Progenitor cell of endocrine pancreas (in vitro differentiated cells): ENCODE data around the gene RCL1. TPM values are rescaled to one million over a fixed set of nuclear protein-coding genes. Genes with fewer than 3 reads are reported as not detected.

Experiments
- DNase-seq: peaks from one replicate; pipeline ENCODE4 v3.0.0; 2021; ENCODE audit warnings: low spot score; ENCODE audit not compliant: unreplicated experiment
- H3K27ac Mint-ChIP-seq: 2 replicates; pipeline ENCODE4 v1.8.0; 2021; ENCODE audit warnings: mild to moderate bottlenecking, moderate library complexity, mixed read lengths
- H3K27me3 Mint-ChIP-seq: 2 replicates; pipeline ENCODE4 v1.8.0; 2021; ENCODE audit warnings: mixed read lengths
- H3K36me3 Mint-ChIP-seq: 2 replicates; pipeline ENCODE4 v1.8.0; 2022; ENCODE audit warnings: mixed read lengths; ENCODE audit not compliant: insufficient read depth
- H3K4me1 Mint-ChIP-seq: 2 replicates; pipeline ENCODE4 v1.8.0; 2021; ENCODE audit warnings: low read depth, mixed read lengths
- H3K4me3 Mint-ChIP-seq: 2 replicates; pipeline ENCODE4 v1.8.0; 2021; ENCODE audit warnings: low read depth, mild to moderate bottlenecking, moderate library complexity, mixed read lengths
- H3K9me3 Mint-ChIP-seq: 2 replicates; pipeline ENCODE4 v1.8.0; 2021; ENCODE audit warnings: low read depth, mixed read lengths
- CTCF ChIP-seq: fragments of 200-600 bp; sonication (generic); IDR thresholded peaks from one replicate; pipeline ENCODE4 v1.5.0; 2021; ENCODE audit warnings: antibody characterized with exemption, mild to moderate bottlenecking; ENCODE audit not compliant: unreplicated experiment
- long read RNA-seq: library from polyadenylated mRNA; unstranded; transcript quantifications from one replicate; pipeline ENCODE4 v2.0.0, GENCODE V29; 2020
- total RNA-seq: library from RNA; stranded (reverse); gene quantifications from 2 replicates; pipeline ENCODE4 v1.2.1, GENCODE V29; 2021

RCL1 gene
- total RNA-seq = 18.2 and 18.7 TPM in 2 replicates
- long read RNA-seq, transcript RCL1-204 (9 exons, 2,134 nt) = major isoform, 95 of 102 reads
- long read RNA-seq, partial matches to known transcripts = 1 of 102 reads
- long read RNA-seq, other reads (novel, unspliced or antisense) = 3 of 102 reads

- peak; percentile 94 for DNase-seq
- peak within 1 kb of the TSS; percentile 95 for H3K27ac Mint-ChIP-seq
- H3K4me1 Mint-ChIP-seq = peaks cover 13% of the 10 kb centered on the region
- H3K36me3 Mint-ChIP-seq = peaks cover 4% of the 10 kb centered on the region
- peak within 1 kb of the TSS; percentile 93 for H3K4me3 Mint-ChIP-seq
- peaks cover 10% of the 10 kb centered on the region for H3K27me3 Mint-ChIP-seq
- no peaks in the 10 kb centered on the region for H3K9me3 Mint-ChIP-seq
- TF ChIP-seq CTCF = no peak
These were observed at the start of gene RCL1 for GRCh38 chr9:4792572-4793458. RCL1 (plus strand) TSS chr9:4792944; CDS start chr9:4793092, 148 bp downstream.

- no peaks in the 10 kb centered on the region for H3K36me3 Mint-ChIP-seq
- no peak for TF ChIP-seq CTCF
- peak overlapping the region; percentile 27 for H3K4me3 Mint-ChIP-seq
- H3K9me3 Mint-ChIP-seq = no peaks in the 10 kb centered on the region
- peaks cover 14% of the 10 kb centered on the region for H3K4me1 Mint-ChIP-seq
- DNase-seq = no peak
- H3K27me3 Mint-ChIP-seq = no peaks in the 10 kb centered on the region
- peak overlapping the region; percentile 22 for H3K27ac Mint-ChIP-seq
These were observed 49.4 kb upstream of the RCL1 start for GRCh38 chr9:4743131-4743875.

- TF ChIP-seq CTCF = no peak
- Mint-ChIP-seq H3K4me1 (peaks cover 5% of the 10 kb centered on the region), H3K27me3 (no peaks in the 10 kb centered on the region), H3K4me3 (no peak overlapping the region), H3K36me3 (no peaks in the 10 kb centered on the region), H3K9me3 (no peaks in the 10 kb centered on the region), H3K27ac (no peak overlapping the region)
- no peak for DNase-seq
These were observed 46.3 kb upstream of the RCL1 start for GRCh38 chr9:4746278-4747030.

- no peaks in the 10 kb centered on the region for H3K36me3 Mint-ChIP-seq
- no peaks in the 10 kb centered on the region for H3K27me3 Mint-ChIP-seq
- H3K9me3 Mint-ChIP-seq = no peaks in the 10 kb centered on the region
- no peak overlapping the region for H3K27ac Mint-ChIP-seq
- no peak for TF ChIP-seq CTCF
- H3K4me3 Mint-ChIP-seq = no peak overlapping the region
- H3K4me1 Mint-ChIP-seq = no peaks in the 10 kb centered on the region
- no peak for DNase-seq
These were observed 44.1 kb upstream of the RCL1 start for GRCh38 chr9:4748612-4749011.
